SK-N-MC (cell line): Measurements from ENCODE around the gene PPP6R2.

Experiments used
- DNase-seq: peaks from one replicate; pipeline ENCODE4 v3.0.0-alpha.2; 2011; ENCODE audit warnings: low read depth, low spot score
- H3K27ac ChIP-seq: fragments of 200-600 bp; sonication (generic); 2 replicates; pipeline ENCODE4 v1.5.1; 2016; ENCODE audit warnings: mixed run types
- H3K36me3 ChIP-seq: fragments of 200-600 bp; sonication (generic); 2 replicates; pipeline ENCODE4 v1.6.1; 2017; ENCODE audit warnings: antibody characterized with exemption, low read length, mixed read lengths; ENCODE audit not compliant: insufficient read depth
- H3K4me3 ChIP-seq: fragments of 200-600 bp; sonication (generic); 2 replicates; pipeline ENCODE4 v1.5.1; 2016
- H3K9ac ChIP-seq: fragments of 200-600 bp; sonication (generic); 2 replicates; pipeline ENCODE4 v1.8.0; 2017; ENCODE audit warnings: mixed run types, mixed read lengths; ENCODE audit not compliant: insufficient read length
- H3K9me3 ChIP-seq: fragments of 200-600 bp; sonication (generic); 2 replicates; pipeline ENCODE4 v1.6.1; 2017; ENCODE audit warnings: low read depth, mild to moderate bottlenecking, antibody characterized with exemption, low read length, moderate library complexity, mixed read lengths
- EZH2 ChIP-seq: fragments of 200-600 bp; sonication (generic); IDR thresholded peaks from one replicate; pipeline ENCODE4 v1.6.1; 2017; ENCODE audit warnings: antibody characterized with exemption
- FOXP2 ChIP-seq: optimal IDR thresholded peaks from 2 replicates; pipeline ENCODE3; 2011; ENCODE audit warnings: mild to moderate bottlenecking, moderate library complexity; ENCODE audit not compliant: insufficient read depth; ENCODE audit errors: extremely low read length, control extremely low read depth
- POLR2AphosphoS5 ChIP-seq: IDR thresholded peaks from 2 replicates; pipeline ENCODE4 v1.6.1; 2012; ENCODE audit warnings: mild to moderate bottlenecking, low read depth, low read length, borderline replicate concordance

PPP6R2 gene

DNA sequence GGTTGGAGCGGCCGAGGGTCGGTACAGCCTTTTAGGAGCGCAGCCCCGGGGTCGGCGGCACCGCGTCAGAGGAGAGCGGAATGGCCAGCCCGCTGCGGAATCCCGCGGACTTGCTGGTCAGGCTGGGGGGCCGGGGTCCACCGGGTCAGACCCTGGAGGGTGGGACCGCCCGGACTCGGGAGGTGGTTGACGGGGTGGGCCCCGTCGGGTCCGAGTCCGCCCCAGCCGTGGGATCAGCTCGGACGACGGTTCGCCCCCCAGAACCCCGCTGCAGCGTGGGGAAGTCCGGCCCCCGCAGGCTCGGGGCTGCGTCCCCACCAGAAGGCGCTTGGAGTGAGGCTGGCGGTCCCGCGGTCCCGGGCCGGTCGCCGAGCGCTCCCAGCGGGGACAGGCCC, 137.9 kb downstream of the PPP6R2 start:
- Histone ChIP-seq H3K9ac (no peak overlapping the region), H3K36me3 (no peaks in the 10 kb centered on the region; the same call in 1 of the 2 replicates), H3K4me3 (peak overlapping the region; percentile 91), H3K9me3 (no peaks in the 10 kb centered on the region), H3K27ac (no peak overlapping the region)
- TF ChIP-seq EZH2 (no peak), FOXP2 (no peak), POLR2AphosphoS5 (no peak)
- DNase-seq, result no peak

DNA sequence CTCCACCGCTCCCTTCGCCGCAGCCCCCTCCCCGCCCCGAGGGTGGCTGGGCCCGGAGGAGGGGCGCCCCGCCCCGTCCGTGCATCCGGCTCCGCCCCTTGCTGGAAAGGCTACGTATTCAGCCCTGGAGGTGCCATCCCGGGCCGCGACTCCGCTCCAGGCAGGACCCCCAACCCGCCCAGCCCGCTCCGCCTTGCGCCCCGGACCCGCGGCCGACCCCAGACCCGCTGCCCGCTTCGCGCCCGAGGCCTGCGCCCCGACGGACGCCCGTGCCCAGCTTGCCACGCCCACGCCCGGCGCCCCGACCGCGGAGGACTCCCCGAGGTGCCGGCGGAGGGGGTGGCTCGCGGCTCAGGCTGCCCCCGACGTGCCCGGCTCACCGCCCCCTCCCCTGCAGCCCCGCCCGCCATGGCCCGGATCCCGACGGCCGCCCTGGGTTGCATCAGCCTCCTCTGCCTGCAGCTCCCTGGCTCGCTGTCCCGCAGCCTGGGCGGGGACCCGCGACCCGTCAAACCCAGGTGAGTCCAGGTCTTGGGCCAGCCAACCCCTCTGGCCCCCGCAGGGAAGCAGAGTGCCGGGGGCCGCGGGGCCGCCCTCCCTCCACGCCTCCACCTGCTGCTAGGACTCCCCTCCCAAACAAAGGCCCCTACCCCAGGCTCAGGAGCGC, 138.4 kb downstream of the PPP6R2 start, which contains the start of gene ADM2:
Gene ADM2 (plus strand): TSS at position 104 of the 667 bp plus-strand sequence. CDS start 305 bp downstream, at position 409.
- Histone ChIP-seq H3K9ac (peak within 1 kb of the TSS; percentile 92), H3K9me3 (no peaks in the 10 kb centered on the region), H3K27ac (peak within 1 kb of the TSS; percentile 13; the same call in 1 of the 2 replicates), H3K36me3 (no peaks in the 10 kb centered on the region; the same call in 1 of the 2 replicates), H3K4me3 (peak within 1 kb of the TSS; percentile 91)
- no peak for DNase-seq
- TF ChIP-seq EZH2, result no peak
- no peak for TF ChIP-seq POLR2AphosphoS5
- no peak for TF ChIP-seq FOXP2

DNA sequence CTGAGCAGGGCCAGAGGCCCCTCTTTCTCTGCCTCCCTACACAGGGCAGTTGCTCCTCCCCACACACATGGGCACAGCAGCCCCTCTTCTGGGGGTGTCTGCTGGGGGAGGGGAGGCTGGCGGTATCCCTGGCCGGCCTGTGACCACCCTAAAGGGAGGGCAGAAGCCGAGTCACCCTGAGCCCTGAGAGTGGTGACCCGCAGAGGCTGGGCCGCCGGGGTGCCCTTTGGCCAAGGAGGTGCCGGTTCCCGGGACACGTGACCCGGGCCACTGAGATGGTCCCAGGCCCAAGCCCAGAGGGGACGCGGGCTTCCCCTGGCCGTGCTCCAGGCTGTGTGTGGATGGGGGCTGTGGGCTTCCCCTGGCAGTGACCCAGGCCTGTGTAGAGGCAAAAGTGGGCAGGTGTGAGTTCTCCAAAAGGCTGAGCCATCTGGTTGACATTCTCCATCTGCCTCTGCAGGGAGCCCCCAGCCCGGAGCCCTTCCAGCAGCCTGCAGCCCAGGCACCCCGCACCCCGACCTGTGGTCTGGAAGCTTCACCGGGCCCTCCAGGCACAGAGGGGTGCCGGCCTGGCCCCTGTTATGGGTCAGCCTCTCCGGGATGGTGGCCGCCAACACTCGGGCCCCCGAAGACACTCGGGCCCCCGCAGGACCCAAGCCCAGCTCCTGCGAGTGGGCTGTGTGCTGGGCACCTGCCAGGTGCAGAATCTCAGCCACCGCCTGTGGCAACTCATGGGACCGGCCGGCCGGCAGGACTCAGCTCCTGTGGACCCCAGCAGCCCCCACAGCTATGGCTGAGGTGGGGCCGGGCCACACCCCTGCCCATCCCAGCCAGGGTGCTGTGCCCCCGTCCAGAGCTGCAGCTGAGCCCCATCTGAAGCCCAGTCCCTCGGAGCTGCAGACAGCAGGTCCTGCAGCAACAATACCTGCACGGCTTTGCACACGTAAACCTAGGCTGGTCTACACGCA, 139.3 kb downstream of the PPP6R2 start:
- TF ChIP-seq POLR2AphosphoS5 (no peak), EZH2 (no peak), FOXP2 (no peak)
- Histone ChIP-seq H3K27ac (peak overlapping the region; percentile 13; the same call in 1 of the 2 replicates), H3K9ac (peak overlapping the region; percentile 92), H3K4me3 (peak overlapping the region; percentile 91), H3K36me3 (no peaks in the 10 kb centered on the region; the same call in 1 of the 2 replicates), H3K9me3 (no peaks in the 10 kb centered on the region)
- no peak for DNase-seq

DNA sequence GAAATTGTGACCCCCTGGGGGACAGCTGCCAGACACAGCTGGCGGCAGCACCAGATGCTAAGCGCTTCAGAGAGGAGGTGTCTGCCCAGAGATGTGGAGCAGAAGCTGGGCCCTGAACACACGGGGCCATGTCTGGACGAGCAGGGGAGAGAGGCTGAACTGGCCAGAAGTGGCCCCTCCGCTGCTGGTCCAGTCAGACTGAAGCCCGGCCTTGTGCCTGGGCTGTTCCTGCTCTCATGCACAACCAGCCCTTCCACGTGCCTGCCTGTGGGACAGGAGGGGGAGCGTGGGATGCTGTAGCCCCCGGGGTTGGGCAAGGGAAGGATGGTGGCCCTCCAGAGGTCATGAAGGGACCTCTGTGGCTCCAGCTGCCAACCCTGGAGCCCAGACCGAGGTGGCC, 140.0 kb downstream of the PPP6R2 start:
- no peak for DNase-seq
- H3K9ac ChIP-seq, result no peak overlapping the region
- no peaks in the 10 kb centered on the region for H3K9me3 ChIP-seq
- peak overlapping the region; percentile 91; the same call in 1 of the 2 replicates for H3K4me3 ChIP-seq
- TF ChIP-seq POLR2AphosphoS5 (no peak), EZH2 (no peak), FOXP2 (no peak)
- no peaks in the 10 kb centered on the region; the same call in 1 of the 2 replicates for H3K36me3 ChIP-seq
- no peak overlapping the region for H3K27ac ChIP-seq

DNA sequence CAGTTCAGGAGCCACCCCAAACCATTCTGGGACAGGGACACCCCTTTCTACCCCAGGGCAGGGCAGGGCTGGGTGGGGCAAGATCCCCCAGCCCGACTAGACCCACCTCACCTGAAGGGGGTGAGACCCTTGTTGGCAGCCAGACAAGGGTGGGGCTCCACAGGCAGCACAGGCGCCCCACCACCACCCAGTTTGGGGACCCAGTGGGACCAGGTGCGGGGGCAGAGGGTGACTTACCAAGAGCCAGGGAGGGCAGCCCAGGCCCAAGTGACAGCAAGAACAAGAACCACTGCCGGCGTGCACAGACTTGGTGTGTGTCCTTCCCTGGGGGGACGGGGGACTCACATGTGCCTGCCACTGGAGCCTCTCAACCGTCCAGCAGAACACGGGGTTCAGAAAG, 140.4 kb downstream of the PPP6R2 start:
- no peak overlapping the region for H3K4me3 ChIP-seq
- H3K9me3 ChIP-seq, result no peaks in the 10 kb centered on the region
- H3K9ac ChIP-seq, result no peak overlapping the region
- TF ChIP-seq POLR2AphosphoS5 (no peak), EZH2 (no peak), FOXP2 (no peak)
- no peaks in the 10 kb centered on the region; the same call in 1 of the 2 replicates for H3K36me3 ChIP-seq
- no peak overlapping the region for H3K27ac ChIP-seq
- DNase-seq, result no peak

DNA sequence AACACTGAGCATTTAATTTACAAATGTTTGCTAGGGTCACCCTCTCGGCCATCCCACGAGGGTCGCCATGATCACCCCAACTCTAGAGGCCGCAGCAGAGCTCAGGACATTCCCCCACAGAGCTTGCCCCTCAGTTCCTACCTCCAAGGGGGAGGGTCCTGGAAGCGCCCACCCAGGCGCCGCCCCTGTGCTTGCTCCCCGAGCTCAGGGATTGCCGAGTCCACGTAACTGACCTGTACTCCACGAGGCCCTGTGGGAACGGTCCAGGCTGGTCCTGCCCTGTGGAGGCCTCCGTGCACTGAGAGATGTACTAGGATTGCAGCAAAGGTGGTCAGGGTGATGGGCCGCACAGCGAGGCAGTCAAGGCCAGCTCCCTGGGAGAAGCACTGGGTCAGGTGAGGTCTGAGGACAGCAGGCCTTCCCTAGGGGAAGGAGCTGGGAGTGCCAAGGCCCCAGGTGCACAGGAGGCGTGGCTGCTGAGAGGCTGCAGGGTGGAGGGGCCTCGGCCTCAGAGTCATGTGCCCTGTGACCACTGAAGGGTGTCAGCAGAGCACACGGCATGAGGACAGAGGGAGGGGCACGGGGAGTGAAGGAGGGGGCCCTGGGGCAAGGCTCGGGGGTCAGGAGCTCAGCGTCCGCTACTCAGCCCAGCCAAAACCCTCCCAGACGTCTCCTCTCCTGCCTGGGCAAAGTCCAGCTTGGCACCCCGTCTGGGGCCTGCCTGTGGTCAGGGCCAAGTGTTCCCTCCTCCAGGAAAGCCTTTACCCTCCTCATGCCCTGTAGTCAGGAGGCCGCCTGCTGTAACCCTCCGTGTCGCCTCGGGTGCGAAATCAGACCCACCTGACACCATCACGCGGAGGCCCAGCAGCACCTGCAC, 141.1 kb downstream of the PPP6R2 start:
- TF ChIP-seq POLR2AphosphoS5, result no peak
- no peak for TF ChIP-seq EZH2
- TF ChIP-seq FOXP2, result no peak
- Histone ChIP-seq H3K9me3 (no peaks in the 10 kb centered on the region), H3K9ac (no peak overlapping the region), H3K36me3 (no peaks in the 10 kb centered on the region; the same call in 1 of the 2 replicates), H3K4me3 (no peak overlapping the region), H3K27ac (no peak overlapping the region)
- DNase-seq, result no peak

DNA sequence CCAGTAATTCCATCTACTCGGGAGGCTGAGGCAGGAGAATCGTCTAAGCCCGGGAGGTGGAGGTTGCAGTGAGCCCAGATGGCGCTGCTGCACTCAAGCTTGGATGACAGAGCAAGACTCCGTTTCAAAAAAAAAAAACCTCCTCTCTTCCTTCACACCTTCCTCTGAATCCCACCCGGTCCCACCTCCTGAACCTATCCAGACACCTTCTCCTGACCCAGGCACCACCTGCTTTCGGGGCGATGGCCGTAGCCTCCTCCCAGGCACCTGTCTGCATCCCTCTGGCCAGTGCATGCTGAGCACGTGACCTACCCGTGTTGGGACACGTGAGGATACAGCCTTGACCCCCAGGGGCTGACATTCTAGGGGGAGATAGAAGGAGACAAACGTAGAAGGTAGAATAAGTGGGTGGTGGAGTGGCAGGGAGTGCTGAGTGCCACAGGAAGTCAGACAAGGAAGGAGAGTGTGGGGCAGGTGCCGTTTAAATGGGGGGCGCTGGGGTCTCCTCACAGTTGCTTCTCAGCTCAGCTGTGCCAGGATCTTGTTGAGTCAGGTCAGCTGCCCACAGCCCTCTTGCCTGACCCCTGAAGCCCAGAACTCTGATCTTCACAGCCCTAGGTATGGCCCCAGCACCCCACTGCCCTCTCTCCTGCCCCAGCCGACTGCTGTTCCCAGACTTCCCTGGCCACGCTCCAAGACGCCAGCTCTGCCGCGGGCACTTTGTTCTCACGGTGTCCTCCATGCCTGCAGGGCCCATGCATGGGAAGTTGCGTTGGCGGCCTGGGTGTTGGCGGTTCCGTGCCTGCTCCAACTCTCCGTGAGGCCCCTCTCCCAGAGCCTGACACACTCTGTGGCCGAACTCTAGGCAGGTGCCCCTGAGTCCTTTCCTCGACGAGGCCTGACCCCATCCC, 142.3 kb downstream of the PPP6R2 start:
- Histone ChIP-seq H3K4me3 (peak overlapping the region; percentile 14; the same call in 1 of the 2 replicates), H3K36me3 (no peaks in the 10 kb centered on the region; the same call in 1 of the 2 replicates), H3K27ac (no peak overlapping the region), H3K9ac (no peak overlapping the region), H3K9me3 (no peaks in the 10 kb centered on the region)
- 0 out of 2 replicates have a peak, but pooled peaks have one; percentile 12 for TF ChIP-seq POLR2AphosphoS5
- TF ChIP-seq FOXP2, result no peak
- no peak for TF ChIP-seq EZH2
- DNase-seq, result no peak
